AG09309 (cell line): Measurements from ENCODE around the gene RABEP1.
A peak's percentile ranks its signal among the peaks of the same experiment; 100 is the strongest.
"Not testable (repeated sequence)": the region's sequence is repeated elsewhere in the genome, so short reads cannot be mapped to it uniquely, and the experiment has no call there.

Experiments
- DNase-seq: peaks from one replicate; pipeline ENCODE4 v3.0.0-alpha.2; 2010; ENCODE audit warnings: low read depth
- H3K4me3 ChIP-seq: 2 replicates; pipeline ENCODE4 v1.5.1; 2011; ENCODE audit warnings: mild to moderate bottlenecking, low read depth, low read length, moderate library complexity; ENCODE audit not compliant: control insufficient read depth
- TF ChIP-seq, protein P1 (sequence below): IDR thresholded peaks from 2 replicates; pipeline ENCODE4 v1.5.1; 2011; ENCODE audit warnings: mild to moderate bottlenecking, low read depth, low read length, inconsistent platforms; ENCODE audit not compliant: insufficient read depth, control insufficient read depth; ENCODE audit errors: missing control alignments

The RABEP1 gene, protein sequence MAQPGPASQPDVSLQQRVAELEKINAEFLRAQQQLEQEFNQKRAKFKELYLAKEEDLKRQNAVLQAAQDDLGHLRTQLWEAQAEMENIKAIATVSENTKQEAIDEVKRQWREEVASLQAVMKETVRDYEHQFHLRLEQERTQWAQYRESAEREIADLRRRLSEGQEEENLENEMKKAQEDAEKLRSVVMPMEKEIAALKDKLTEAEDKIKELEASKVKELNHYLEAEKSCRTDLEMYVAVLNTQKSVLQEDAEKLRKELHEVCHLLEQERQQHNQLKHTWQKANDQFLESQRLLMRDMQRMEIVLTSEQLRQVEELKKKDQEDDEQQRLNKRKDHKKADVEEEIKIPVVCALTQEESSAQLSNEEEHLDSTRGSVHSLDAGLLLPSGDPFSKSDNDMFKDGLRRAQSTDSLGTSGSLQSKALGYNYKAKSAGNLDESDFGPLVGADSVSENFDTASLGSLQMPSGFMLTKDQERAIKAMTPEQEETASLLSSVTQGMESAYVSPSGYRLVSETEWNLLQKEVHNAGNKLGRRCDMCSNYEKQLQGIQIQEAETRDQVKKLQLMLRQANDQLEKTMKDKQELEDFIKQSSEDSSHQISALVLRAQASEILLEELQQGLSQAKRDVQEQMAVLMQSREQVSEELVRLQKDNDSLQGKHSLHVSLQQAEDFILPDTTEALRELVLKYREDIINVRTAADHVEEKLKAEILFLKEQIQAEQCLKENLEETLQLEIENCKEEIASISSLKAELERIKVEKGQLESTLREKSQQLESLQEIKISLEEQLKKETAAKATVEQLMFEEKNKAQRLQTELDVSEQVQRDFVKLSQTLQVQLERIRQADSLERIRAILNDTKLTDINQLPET

DNA sequence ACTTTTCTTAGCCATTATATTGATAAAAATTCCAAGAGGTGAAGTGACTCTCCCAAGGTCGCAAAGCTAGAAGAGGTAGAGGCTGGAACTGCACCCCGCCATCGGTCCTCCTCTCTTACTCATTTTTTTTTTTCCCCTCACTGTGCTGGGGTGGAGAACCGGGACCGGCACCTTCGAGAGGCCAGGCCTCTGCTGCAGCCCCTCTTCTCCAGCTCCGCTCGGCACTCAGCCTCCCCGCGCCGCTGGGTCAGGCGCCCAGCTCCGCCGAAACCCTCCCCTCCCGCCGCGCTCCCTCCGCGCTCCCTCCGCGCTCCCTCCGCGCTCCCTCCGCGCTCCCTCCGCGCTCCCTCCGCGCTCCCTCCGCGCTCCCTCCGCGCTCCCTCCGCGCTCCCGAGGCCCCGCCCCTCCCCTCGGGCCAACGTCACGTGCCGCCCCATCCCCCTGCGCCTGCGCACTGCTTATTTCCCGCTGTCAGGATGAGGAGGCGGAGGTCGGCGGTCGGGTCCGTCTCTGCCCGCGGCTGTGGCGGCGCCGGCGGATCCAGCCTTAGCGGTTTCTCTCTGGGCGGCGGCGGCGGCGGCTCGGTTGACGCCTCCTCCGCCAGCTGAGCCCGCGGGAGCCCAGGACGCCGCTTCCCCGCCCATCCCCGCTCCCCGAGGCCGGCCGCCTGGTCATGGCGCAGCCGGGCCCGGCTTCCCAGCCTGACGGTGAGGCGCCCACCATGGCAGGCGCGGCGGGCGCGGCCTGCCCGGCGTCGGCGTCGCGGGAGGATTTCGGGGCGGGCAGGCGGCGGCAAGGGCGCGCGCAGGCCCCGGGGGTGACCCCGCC, at the start of gene RABEP1:
Gene RABEP1 (plus strand): TSS at position 471 of the 828 bp plus-strand sequence. CDS start 203 bp downstream, at position 674.
- H3K4me3 ChIP-seq, result peak within 1 kb of the TSS; percentile 78
- TF ChIP-seq, protein P1, sequence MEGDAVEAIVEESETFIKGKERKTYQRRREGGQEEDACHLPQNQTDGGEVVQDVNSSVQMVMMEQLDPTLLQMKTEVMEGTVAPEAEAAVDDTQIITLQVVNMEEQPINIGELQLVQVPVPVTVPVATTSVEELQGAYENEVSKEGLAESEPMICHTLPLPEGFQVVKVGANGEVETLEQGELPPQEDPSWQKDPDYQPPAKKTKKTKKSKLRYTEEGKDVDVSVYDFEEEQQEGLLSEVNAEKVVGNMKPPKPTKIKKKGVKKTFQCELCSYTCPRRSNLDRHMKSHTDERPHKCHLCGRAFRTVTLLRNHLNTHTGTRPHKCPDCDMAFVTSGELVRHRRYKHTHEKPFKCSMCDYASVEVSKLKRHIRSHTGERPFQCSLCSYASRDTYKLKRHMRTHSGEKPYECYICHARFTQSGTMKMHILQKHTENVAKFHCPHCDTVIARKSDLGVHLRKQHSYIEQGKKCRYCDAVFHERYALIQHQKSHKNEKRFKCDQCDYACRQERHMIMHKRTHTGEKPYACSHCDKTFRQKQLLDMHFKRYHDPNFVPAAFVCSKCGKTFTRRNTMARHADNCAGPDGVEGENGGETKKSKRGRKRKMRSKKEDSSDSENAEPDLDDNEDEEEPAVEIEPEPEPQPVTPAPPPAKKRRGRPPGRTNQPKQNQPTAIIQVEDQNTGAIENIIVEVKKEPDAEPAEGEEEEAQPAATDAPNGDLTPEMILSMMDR, result peak; percentile 12
- peak; percentile 43 for DNase-seq

DNA sequence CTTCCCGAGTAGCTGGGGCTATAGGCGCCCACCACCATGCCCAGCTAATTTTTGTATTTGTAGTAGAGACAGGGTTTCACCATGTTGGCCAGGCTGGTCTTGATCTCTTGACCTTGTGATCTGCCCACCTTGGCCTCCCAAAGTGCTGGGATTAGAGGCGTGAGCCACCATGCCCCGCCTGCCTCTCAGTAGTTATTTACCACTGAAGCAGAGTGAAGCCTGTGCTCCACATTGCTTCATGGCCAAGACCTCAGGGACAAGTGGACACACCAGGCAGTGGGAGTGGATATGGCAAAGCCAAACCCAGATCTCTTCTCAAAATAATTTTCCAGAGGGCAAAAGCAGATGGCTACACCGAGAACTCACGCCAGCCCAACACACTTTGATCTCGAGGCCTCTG, 48.6 kb upstream of the RABEP1 start:
- DNase-seq, H3K4me3 ChIP-seq: not testable (repeated sequence)

DNA sequence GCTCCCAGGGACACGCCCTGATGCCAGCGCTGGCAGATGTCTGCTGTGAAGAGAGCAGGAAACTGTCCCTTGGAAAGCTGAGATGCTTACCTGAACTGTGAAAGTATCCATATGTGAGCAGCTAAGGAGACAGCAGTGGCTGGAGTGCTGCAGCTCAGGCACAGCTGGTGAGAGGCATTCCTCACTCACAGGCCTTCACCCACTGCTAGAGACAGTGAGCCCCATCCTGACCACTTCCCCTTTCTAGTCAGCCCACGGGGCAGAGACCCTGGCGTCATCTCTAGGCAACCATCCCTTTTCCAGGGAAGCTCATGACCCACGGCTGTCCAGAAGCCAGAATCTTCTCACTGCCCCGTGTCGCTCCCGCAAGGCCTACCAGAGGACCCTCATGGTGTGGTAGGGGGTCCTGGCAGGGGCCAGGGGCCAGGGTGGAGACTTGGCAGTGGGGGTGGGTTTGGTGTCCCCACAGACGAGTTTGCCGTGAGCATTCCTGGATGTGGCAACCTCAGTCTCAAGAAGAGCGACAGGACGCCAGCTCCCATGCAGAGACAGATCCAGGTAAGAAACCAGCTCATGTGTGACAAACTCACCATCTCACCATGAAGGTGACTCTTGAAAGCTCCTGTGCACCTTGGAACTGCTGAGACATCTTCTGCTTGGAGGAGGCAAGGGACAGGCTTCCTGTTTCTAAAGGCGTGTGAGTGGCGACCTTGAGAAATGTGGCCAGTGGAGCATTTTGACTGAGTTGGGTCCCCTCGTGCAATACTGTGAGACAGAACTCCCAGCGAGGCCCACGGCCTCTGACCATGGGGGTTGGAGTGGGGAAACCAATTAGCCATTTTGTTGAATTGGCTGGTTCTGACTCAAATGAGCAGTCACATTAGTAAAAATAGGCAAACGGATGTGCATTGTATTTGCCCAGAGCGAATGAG, 47.2 kb upstream of the RABEP1 start, which contains the start of gene SCIMP:
Gene SCIMP (minus strand): TSS at position 216 of the 932 bp plus-strand sequence. CDS start 105 bp downstream, at position 111.
- DNase-seq, result no peak
- no peak within 1 kb of the TSS for H3K4me3 ChIP-seq
- TF ChIP-seq, protein P1, result no peak

DNA sequence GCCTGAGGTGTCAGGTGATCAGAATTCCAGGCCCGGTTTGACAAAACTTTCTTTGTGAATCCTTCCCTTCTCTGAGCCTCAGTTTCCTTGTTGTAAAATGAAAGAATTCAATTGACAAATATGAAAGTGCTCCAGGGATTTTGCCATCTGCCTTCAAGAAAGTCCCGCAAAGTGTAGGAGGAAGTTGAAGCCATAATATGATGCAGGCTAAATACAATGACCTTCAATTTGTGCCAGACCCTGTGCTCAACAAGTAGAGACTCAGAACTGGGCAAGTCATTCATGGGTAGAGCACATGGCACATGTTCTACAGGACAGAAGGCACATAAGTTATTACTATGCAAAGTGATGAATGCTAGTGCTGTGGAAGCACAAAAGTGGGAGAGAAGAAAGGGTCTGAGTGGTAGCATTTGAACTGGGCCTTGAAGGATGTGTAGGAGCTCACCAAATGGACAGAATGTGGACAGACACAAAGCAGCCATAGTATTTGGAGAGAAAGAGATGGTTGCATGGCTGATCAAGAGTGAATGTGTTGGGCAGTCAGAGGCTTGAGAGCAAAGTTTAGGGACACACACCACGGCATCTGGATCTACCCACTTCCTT, 45.0 kb upstream of the RABEP1 start:
- no peak overlapping the region for H3K4me3 ChIP-seq
- TF ChIP-seq, protein P1, result no peak
- DNase-seq, result no peak

DNA sequence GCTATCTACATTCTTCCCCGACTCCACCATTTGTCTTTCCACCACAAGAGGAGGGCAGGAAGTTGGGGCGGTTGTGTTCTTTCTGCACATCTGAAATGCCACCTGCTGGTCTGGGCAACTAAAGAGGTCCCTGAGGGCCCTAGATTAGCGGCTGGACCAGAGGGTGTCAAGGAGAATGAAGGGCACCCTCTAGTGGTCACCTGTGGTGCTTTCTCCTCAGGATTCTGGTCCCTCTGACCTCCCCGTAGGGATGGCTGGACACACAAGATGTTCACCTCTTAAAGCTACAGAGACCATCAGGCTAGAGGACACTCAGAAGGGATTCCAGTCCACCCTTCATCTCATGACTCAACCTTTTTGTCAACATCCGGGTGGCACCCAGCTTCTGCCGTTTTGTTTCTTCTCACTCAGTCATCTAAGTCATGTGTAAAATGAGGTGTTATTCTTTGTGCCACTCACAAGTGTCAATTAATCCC, 44.5 kb upstream of the RABEP1 start:
- DNase-seq, result peak; percentile 17
- H3K4me3 ChIP-seq, result no peak overlapping the region
- TF ChIP-seq, protein P1, result peak; percentile 74

DNA sequence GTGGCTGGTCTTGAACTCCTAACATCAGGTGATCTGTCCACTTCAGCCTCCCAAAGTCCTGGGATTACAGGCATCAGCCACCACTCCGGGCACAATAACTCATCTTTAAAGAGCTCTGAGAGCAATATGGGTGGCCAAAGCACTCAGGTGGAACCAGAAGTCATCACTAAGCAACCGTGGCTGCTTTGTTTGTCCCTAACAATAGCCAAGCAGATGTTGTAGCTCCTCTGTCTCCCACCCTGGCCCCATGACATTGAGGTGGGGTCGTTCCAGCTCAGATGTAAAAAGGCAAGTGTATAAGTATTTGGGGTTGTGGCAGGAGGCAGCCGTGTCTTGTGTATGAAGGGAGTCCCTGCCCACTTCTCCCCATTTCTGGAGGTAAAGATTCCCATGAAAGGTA, 43.8 kb upstream of the RABEP1 start:
- no peak for DNase-seq
- H3K4me3 ChIP-seq, result no peak overlapping the region
- TF ChIP-seq, protein P1, result no peak

DNA sequence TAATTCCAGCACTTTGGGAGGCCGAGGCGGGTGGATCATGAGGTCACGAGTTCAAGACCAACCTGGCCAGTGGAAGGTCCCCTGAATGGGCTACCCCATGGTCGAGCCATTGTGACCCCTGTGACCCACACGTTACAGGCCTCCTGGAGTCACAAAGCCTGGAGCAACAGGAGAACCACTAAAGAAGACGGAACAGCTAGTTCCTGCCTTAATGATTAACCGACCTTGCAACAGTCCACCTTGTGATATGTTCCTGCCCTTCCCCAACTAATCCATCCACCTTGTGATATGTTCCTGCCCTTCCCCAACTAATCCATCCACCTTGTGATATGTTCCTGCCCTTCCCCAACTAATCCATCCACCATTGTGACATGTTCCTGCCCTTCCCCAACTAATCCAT, 42.3 kb upstream of the RABEP1 start:
- H3K4me3 ChIP-seq, DNase-seq: not testable (repeated sequence)
